Measurements from ENCODE around the gene CCNQ.

- TF ChIP-seq CTCF (IDR thresholded peaks at IDR 0.05) (no peak), EZH2 (IDR thresholded peaks at IDR 0.05) (no peak)
These were observed 15.5 kb downstream of the CCNQ start for GRCh38 chrX:153583433-153583832.

Measured in neural progenitor cell (in vitro differentiated cells).